Left kidney (tissue), 2 donors: Measurements from ENCODE around the gene COL5A1. TPM values are rescaled to one million over a fixed set of nuclear protein-coding genes. Genes with fewer than 3 reads are reported as not detected.

Experiments
- DNase-seq: peaks from one replicate; pipeline ENCODE4 v3.0.0-alpha.2; 2013
- polyA plus RNA-seq: library from polyadenylated mRNA; unstranded; fragments of 120-200 nt; gene quantifications from one replicate; pipeline ENCODE4 v1.2.1, GENCODE V29; 2013; ENCODE audit not compliant: insufficient read length

Gene COL5A1
- polyA plus RNA-seq, 1 donor: 77.3 TPM

DNA sequence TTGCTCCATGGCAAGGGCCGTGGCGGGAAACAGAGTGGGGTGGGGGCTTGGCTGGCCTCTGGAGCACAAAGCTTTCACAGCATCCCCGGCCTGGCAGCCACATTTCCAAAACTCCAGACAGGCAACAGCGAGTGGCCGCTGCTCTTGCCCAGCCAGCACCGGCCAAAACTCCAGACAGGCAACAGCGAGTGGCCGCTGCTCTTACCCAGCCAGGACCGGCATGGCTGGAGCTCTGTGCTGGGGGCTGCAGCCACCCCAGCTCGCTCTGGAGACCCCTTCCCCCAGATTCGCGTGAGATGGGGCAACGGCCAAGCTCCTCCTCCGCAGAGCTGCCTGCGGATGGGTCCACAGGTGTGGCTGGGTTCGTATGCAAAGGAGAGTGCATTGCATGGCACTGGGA, 98.5 kb downstream of the COL5A1 start:
- DNase-seq: no peak

DNA sequence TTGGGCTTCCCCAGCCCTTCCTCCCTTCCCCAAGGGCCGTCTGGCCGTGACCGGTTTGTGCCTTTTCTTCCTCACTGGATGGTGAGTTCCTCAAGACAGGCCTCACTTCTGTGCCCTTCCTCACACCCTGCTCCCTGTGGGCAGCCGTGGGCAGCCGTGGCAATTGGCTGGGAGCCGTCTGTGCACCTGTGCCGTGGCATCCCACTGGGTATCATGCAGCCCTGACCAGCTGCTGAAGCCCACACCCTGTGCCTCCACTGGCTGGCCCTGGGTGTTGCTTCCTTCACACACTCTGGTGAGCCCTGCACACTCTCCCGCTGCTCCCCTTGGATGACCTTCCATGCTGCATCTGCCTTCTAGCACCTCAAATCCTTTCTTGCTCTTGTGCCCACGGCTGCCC, 100.2 kb downstream of the COL5A1 start:
- no peak for DNase-seq

DNA sequence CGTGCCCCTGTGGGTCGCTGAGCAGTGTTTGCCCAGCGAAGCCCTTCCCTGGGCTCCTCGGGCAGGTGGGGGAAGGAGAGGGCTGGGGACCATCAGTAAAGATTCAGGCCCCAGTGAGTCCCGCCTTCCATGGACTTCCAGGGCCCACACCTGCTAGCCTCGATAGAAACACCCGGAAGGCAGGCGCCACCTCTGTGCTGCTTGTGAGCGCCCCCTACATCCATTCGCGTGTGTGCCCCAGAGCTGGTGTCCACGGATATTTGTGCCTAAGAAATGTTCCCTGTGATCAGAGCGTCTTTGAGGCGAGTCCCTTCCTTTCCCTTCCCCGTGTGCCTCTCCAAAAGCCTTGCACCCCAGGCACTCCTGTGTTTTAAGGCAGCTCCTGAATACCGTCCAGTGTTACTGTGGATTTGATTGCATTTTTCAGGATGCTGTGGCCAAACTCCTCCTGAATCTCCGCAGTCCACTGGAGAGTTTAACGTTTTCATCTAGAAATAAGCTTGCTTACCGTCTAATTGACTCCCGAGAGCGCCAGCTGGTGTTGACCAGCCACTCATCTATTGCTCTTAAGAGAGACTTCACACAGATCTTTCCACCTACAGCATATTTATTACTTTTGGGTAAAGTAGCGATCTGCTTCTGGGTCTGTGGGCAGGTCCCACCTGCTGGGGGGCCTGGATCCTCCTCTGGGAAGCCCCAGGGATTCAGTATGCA, 101.4 kb downstream of the COL5A1 start:
- no peak for DNase-seq

DNA sequence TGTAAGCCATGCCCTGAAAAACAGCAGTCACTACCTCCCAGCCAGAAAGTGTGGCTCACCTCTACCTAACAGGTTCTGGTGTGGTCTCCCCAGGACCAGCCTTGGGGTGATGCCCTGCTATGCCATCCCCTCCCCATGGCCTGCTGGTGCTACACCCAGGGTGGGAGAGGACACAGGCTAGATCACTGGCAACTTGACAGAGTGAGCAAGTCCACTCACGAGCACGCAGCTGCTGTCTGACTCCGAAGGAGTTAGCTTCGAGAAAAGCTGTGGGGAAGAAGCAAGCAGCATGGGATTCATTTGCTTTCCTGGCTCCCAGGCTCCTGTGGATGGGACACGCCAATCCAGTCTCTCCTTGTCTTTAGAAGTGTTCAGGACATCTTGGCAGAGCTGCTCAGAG, 102.2 kb downstream of the COL5A1 start:
- DNase-seq: no peak

DNA sequence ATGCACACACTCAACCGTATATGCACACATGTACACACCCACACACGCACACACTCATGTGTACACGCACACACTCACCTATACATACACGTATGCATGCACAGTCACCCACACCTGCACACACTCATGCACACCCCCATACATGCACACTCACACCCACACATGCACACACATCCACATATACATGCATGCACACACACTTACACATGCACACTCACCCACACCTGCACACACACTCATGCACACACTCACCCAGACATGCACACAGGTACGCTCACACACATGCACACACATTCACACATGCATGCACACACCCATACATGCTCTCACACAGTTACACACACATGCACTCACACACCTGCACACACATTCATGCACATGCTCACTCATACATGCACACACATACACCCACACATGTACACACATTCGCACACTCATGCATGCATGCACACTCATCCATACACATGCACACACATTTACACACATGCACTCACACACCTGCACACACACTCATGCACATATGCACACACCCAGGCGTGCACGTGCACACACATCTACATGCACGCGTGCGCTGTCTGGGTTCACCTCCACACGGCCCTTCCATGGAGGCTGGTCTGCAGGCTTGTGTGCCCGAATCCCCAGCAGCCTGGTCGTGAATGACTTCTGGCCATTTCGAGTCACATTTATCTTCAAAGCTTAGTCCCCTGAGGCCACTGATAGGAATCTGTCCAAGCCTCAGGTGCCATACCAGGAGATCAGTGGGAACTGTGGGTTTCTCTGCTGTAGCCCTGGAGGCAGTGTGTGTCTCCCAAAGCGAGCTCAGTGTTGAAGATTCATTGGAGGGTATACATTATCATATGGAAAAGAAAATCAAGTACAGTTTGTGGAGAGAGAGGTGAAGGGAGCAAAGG, 103.0 kb downstream of the COL5A1 start:
- DNase-seq: no peak

DNA sequence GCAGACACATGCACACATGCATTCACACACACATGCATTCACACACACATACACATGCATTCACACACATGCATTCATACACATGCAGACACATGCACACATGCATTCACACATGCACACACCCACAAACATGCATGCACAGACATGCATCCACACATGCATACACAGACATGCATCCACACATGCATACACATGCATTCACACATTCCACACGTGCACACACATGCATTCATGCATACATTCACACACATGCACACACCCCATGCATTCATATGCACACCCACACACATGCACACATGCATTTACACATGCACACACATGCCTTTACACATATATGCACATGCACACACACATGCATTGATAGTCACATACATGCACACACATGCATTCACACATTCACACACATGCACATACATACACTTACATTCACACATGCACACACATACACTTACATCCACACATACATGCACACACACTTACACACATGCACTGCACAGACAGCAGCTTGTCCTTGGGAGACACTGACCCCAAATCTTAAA, 106.4 kb downstream of the COL5A1 start:
- no peak for DNase-seq

DNA sequence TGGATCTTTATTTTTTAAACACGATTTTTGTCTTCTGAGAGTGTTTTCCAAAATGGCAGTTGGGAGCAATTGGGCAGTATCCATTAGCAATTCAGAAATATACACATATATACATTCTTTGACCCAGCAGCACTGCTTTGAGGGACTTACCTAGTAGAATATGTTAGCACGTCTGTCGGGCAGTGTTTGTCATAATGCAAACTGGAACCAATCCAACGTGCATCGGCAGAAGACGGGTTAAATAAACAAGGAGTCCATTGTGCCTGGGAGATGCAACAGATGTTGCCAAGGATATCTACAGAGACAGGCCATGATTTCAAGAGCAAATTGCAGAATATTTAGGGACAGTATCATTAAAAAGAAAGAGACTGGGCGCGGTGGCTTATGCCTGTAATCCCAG, 107.0 kb downstream of the COL5A1 start:
- DNase-seq: no peak

DNA sequence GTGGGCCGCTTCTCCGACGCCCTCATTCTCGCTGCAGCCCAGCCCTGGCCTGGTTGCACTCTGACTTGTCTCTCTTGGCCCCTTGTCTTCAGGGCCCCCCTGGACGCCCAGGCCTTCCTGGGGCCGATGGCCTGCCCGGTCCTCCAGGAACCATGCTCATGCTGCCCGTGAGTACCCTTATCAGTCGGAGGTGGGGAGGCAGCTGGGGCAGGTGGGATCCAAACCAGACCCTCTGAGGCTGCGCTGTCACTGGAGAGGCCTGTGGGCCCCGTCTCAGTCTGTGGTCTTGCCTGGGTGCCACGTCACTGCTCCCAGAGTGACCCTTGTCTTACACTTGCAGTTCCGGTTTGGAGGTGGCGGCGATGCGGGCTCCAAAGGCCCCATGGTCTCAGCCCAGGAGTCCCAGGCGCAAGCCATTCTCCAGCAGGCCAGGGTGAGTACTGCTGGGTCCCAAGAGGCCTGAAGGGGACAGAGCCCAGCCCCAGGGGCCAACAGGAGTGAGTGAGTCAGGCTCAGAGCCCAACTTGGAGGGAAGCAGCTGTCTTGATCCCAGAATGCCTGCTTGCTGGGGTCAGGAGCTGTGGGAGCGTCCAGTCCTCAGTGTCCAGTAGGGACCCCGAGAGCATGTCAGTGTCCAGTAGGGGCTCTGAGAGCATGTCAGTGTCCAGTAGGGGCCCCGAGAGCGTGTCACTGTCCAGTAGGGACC, 109.0 kb downstream of the COL5A1 start:
- no peak for DNase-seq

DNA sequence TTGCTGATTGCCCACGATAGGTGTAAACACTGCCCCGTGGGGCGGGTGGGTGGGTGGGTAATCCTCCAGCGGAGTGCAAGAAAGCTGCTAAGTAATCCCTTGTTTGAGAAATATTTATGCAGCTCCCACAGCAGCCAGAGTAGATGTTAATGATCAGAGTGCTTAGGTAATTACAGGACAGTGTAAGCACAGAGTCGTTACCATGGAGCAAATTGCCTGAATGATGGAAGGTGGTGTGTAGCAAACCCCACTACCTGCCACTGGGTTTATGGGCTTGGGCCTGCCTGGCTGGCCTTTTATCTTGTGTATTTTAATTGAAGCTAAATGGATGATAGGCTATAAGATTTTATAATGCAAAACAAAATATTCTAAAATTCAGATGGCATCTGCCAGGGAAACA, 110.0 kb downstream of the COL5A1 start:
- no peak for DNase-seq

DNA sequence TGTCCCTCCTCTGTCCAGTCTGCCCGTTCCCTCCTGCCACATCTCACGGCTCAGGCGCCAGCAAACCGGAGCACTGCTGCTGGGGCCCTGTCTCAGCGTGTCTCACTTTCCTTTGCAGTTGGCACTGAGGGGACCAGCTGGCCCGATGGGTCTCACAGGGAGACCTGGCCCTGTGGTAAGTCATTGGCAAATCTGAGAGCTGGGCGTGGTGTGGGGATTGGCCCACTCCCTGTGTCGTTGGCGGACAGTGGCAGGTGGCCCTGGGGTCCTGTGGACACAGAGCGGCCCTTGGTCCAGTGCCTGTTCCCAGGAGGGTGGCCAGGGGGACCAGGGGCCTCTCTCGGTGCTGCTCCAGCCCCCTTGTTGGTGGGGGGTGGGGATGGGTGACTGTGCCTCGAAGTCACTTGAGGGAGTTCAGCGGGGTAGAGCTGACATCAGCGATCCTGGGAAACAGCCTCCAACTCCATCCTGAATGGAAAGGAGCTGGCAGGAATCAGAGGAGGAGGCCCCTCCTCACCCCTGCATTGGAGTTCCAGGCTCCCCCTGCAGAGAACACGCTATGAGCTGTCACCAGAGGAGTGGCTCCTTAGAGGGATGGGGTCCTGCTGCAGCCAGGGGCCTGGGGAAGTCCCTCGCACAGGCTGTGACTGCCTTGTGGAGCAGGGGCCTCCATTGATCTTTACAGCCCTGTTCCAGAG, 111.0 kb downstream of the COL5A1 start:
- DNase-seq: no peak

DNA sequence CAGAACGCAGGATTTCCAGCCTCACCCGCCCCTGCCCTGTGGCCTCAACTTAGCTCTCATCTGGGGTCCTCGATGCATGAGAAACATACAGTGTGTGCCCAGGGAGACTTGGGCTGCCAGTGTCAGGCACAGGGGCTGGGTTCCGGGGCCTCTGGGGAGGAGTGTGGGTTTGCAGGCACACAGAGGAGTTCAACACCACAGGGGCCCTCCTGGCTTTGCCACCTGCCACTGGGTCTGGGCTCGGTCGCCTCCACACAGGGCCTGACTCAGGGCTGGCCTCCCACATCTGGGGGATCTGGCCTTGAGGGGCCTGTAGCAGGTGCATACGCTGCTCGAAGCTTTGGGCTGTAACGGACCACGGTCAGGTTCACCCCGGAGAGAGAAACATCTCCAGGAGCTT, 111.6 kb downstream of the COL5A1 start:
- DNase-seq: no peak

DNA sequence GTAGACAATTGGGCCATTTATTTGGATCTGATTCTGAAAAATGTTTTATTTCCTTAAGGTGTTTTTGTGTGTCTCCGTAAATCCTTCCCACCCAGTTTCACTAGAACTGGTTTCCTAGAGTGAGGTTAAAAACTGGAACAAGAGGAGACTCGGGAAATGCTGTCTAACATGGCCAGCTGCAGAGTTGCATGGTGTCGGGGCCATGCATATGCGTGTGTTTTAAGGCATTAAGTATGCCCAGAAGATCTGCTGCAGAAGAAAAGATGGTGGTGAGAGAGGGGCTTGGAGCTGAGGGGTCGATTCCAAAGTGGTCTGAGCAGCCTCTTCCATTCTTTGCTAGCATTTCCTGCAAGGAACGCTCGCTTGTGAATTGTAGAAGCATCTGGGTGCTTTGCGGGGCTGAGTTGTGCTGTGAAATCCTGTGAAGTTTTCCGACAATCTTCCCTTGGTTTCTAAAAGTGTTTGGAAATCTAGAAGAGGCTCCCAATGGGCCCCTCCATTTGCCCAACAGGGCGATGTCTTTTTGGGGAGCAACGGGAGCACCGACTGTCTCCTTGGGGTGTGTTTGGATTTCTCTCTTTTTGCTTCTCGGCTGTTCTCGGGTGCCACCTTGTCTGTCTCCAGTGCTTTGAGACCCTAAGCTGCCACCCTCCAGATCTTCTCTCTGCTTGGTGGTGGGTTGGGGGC, 113.8 kb downstream of the COL5A1 start:
- DNase-seq: no peak

DNA sequence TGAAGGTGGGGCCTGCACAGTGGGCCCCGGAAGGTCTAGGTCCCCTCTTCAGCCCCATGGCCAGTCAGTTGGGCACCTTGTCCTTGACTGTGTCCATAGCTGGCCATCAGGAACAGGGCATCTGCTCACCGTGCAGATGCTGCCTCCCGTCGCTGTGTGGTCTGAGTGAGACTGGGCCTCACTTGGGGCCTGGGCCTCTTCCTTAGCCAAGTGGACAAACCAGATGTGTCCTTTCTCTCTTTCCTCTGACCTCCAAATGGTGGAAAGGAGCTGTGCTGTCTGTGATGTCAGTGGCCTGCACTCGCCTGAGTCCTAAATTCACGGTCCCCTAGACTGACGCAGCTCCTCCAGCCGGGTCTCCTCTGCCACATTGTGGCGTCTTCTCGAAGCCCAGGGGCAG, 114.5 kb downstream of the COL5A1 start:
- no peak for DNase-seq

DNA sequence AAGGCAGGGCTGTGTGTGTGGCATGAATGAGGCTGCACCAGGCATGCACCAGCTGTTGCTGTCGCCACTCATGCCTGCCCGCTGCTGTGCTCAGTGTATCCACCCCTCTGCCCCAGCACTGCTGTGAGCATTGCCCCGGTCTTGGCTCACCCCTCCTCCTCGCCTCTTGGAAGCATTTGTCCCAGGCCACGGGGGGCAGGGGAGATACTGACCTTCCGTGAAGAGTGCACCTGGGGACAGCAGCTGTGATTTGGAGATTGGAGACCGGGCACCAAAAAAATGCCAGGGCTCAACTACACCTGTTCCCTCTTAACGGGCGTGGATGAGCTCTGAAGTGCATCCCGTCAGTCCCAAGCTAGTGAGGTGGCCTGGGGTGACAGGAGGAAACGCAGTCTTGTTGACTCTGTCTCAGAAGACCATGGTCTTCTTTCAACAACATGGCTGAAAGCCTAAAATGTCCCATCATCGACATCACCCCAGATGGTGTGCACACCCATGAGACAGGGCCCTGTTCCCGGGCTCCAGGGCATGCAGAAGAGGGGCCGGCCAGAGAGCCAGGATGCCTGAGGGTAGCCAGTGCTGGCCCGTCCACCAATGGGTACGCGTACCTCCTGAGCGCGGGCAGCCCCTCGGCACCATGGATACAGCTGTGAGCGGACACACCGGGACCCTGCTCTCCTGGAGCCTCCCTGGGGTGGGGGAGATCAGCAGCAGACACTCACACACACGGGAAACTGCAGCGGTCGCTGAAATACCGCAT, 115.8 kb downstream of the COL5A1 start:
- DNase-seq: no peak

DNA sequence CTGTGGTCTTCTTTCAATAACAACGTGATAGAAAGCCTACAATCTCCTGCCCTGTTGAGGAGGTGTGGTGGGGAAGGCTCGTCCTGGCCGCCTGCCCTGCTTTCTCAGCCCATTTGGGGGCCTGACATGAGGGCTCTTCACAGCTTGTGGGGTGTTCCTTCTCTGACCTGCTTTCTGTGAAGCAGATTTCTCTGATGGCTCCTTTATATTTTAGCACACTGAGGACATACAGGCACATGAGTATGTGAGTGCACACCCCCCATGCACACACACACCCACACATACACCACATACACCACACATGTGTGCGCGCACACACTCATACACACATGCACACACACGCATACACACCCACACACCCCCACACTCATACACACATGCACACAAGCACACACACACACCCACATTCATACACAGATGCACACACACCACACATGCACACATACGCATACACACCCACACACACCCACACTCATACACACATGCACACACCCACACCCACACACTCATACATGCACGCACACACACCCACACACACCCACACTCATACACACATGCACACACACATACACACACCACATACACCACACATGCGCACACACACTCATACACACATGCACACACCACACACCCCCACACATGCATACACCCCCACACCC, 117.5 kb downstream of the COL5A1 start:
- no peak for DNase-seq

DNA sequence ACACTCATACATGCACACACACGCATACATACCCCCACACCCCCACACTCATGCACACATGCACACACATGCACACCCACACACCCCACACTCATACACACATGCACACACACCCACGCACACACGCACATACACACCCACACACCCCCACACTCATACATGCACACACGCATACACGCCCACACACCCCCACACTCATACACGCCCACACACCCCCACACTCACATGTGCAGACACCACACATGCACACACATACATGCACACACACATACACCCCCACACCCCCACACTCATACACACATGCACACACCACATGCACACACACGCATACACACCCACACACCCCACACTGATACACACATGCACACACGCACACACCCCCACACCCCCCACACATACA, 118.3 kb downstream of the COL5A1 start:
- no peak for DNase-seq

DNA sequence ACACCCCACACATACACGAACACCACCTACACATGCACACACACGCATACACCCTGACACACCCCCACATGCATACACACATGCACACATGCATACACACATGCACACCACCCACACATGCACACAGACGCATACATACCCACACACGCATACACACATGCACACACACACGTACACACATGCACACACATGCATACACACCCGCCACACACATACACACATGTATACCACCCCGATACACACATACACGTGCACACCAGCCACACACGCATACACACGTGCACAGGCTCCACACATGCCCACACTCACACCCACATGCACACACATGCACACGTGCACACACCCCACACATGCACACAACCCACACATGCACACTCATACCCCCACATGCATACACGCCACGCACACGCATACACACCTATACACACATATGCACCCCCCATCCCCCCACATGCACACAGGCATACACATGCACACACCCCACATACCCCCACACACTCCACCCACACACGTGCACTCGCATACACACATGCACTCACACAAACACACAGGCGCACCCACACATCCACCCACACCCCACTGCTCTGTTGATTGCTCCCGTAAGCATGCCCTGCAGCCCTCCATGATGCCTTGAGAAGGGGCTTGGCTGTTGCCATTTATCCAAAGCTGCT, 119.3 kb downstream of the COL5A1 start:
- no peak for DNase-seq

DNA sequence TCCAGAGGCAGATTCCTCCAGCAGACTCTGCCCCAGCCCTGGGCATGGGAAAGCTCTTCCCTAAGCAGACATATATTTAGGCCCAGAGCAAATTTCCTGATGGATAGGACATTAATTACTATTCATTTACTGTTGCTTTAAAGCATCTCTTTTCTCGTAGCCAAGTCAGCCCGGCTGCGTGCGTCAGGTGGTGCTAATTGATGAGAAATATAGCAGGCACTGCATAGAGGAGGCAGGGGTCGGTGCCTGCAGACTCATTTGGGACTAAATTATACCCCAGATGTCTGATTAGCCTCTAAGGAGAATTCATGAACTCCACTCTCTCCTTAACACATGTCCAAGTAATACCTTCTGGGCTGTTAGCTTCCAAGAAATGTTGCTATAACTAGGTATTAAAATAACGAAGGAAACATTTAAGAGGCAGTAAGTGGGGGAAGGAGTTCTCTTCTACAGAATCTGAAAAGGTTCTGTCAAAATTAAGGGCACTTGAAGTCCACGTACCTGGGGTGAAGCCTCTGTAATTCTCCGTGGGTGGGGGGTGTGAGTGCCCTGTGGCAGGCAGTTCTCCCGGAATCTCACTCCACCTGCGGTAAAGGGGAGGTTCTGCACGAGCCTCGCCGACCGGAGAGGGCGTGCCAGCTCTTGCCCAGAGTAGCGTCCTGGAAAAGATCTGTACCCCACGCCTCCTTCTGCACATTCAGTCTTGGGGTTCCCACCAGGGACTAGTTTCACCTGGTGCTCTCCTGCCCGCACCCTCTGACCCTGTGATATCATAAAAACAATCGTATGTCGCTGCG, 123.1 kb downstream of the COL5A1 start:
- no peak for DNase-seq

DNA sequence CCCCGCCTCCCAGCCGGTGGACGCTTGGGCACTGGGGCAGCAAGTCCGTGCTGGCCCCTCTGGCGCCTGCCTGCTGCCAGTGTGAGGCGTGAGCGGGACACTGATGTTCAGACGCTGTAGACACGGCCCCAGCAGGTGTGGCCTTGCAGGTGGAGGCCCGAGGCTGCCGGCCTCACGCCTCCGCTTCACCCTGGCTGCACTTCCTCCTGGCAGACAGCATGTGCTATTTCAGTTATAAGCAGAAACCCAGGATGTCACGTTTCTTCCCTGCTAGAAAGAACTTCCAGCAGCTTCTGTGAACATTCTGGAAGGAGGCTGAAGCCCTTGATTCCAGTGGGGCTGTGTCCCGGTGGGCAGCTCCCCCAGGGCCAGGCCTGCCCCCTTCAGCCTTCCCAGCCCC, 124.2 kb downstream of the COL5A1 start:
- DNase-seq: no peak
